ENCODE data around the gene SNX9. TPM values are rescaled to one million over a fixed set of nuclear protein-coding genes. Genes with fewer than 3 reads are reported as not detected.
"Not testable (repeated sequence)": the region's sequence is repeated elsewhere in the genome, so short reads cannot be mapped to it uniquely, and the experiment has no call there.

SNX9 gene
- total and polyA plus RNA-seq, 4 donors: 19.3 to 27.6 (median 23.3) TPM

GRCh38 chr6:157853018-157853805, 30.2 kb downstream of the SNX9 start:
- Histone ChIP-seq H3K4me1 (ENCODE audit: control insufficient read depth, insufficient read depth, low read length) (no peaks in the 10 kb centered on the region), H3K4me3 (ENCODE audit: low read depth, low read length) (no peak overlapping the region), H3K9me3 (ENCODE audit: control insufficient read depth, insufficient read depth, low read length) (peaks cover 3% of the 10 kb centered on the region), H3K36me3 (ENCODE audit: control insufficient read depth, insufficient read depth, low read length) (no peaks in the 10 kb centered on the region), H3K27ac (ENCODE audit: low read depth, low read length) (no peak overlapping the region), H3K27me3 (ENCODE audit: control insufficient read depth, insufficient read depth, low read length) (no peaks in the 10 kb centered on the region)
- DNase-seq (ENCODE audit: low read depth in 4 of 6, low spot score in 6 of 6): no peak
- WGBS (ENCODE audit: insufficient coverage): no CpG with 5 or more reads among the region's 2 CpGs

GRCh38 chr6:157853902-157854502, 31.0 kb downstream of the SNX9 start:
- DNase-seq (ENCODE audit: low read depth in 4 of 6, low spot score in 6 of 6): no peak
- no peak overlapping the region for H3K27ac ChIP-seq (ENCODE audit: low read depth, low read length)
- peaks cover 3% of the 10 kb centered on the region for H3K9me3 ChIP-seq (ENCODE audit: control insufficient read depth, insufficient read depth, low read length)
- no peaks in the 10 kb centered on the region for H3K27me3 ChIP-seq (ENCODE audit: control insufficient read depth, insufficient read depth, low read length)
- 90% methylated on average over 1 of the region's 1 CpG for WGBS (ENCODE audit: insufficient coverage)
- no peaks in the 10 kb centered on the region for H3K4me1 ChIP-seq (ENCODE audit: control insufficient read depth, insufficient read depth, low read length)
- H3K36me3 ChIP-seq (ENCODE audit: control insufficient read depth, insufficient read depth, low read length): no peaks in the 10 kb centered on the region
- no peak overlapping the region for H3K4me3 ChIP-seq (ENCODE audit: low read depth, low read length)

GRCh38 chr6:157855325-157855724, 32.3 kb downstream of the SNX9 start:
- H3K36me3 ChIP-seq (ENCODE audit: control insufficient read depth, insufficient read depth, low read length): no peaks in the 10 kb centered on the region
- H3K4me3 ChIP-seq (ENCODE audit: low read depth, low read length): no peak overlapping the region
- peaks cover 3% of the 10 kb centered on the region for H3K9me3 ChIP-seq (ENCODE audit: control insufficient read depth, insufficient read depth, low read length)
- no peaks in the 10 kb centered on the region for H3K4me1 ChIP-seq (ENCODE audit: control insufficient read depth, insufficient read depth, low read length)
- no peak overlapping the region for H3K27ac ChIP-seq (ENCODE audit: low read depth, low read length)
- no peak for DNase-seq (ENCODE audit: low read depth in 4 of 6, low spot score in 6 of 6)
- WGBS (ENCODE audit: insufficient coverage): no CpG with 5 or more reads among the region's 5 CpGs
- H3K27me3 ChIP-seq (ENCODE audit: control insufficient read depth, insufficient read depth, low read length): no peaks in the 10 kb centered on the region

- not testable (repeated sequence) for H3K9me3 ChIP-seq (ENCODE audit: control insufficient read depth, insufficient read depth, low read length); DNase-seq (ENCODE audit: low read depth in 4 of 6, low spot score in 6 of 6); H3K36me3 ChIP-seq (ENCODE audit: control insufficient read depth, insufficient read depth, low read length); H3K27me3 ChIP-seq (ENCODE audit: control insufficient read depth, insufficient read depth, low read length); H3K4me1 ChIP-seq (ENCODE audit: control insufficient read depth, insufficient read depth, low read length); H3K4me3 ChIP-seq (ENCODE audit: low read depth, low read length); H3K27ac ChIP-seq (ENCODE audit: low read depth, low read length)
- WGBS (ENCODE audit: insufficient coverage): 94% methylated on average over 5 of the region's 10 CpGs
These were observed 32.8 kb downstream of the SNX9 start for GRCh38 chr6:157855804-157856203.

- not testable (repeated sequence) for H3K4me3 ChIP-seq (ENCODE audit: low read depth, low read length); DNase-seq (ENCODE audit: low read depth in 4 of 6, low spot score in 6 of 6); H3K27me3 ChIP-seq (ENCODE audit: control insufficient read depth, insufficient read depth, low read length); H3K9me3 ChIP-seq (ENCODE audit: control insufficient read depth, insufficient read depth, low read length); H3K36me3 ChIP-seq (ENCODE audit: control insufficient read depth, insufficient read depth, low read length); H3K27ac ChIP-seq (ENCODE audit: low read depth, low read length); H3K4me1 ChIP-seq (ENCODE audit: control insufficient read depth, insufficient read depth, low read length)
- WGBS (ENCODE audit: insufficient coverage): no CpG with 5 or more reads among the region's 1 CpG
These were observed 35.6 kb downstream of the SNX9 start for GRCh38 chr6:157858664-157859063.

GRCh38 chr6:157859775-157860504, 36.9 kb downstream of the SNX9 start:
- WGBS (ENCODE audit: insufficient coverage): 83% methylated on average over 1 of the region's 7 CpGs
- no peak overlapping the region for H3K4me3 ChIP-seq (ENCODE audit: low read depth, low read length)
- H3K4me1 ChIP-seq (ENCODE audit: control insufficient read depth, insufficient read depth, low read length): no peaks in the 10 kb centered on the region
- no peaks in the 10 kb centered on the region for H3K36me3 ChIP-seq (ENCODE audit: control insufficient read depth, insufficient read depth, low read length)
- no peaks in the 10 kb centered on the region for H3K9me3 ChIP-seq (ENCODE audit: control insufficient read depth, insufficient read depth, low read length)
- no peak overlapping the region for H3K27ac ChIP-seq (ENCODE audit: low read depth, low read length)
- no peak for DNase-seq (ENCODE audit: low read depth in 4 of 6, low spot score in 6 of 6)
- H3K27me3 ChIP-seq (ENCODE audit: control insufficient read depth, insufficient read depth, low read length): no peaks in the 10 kb centered on the region

GRCh38 chr6:157860505-157860991, 37.5 kb downstream of the SNX9 start:
- Histone ChIP-seq H3K9me3 (ENCODE audit: control insufficient read depth, insufficient read depth, low read length) (no peaks in the 10 kb centered on the region), H3K27me3 (ENCODE audit: control insufficient read depth, insufficient read depth, low read length) (no peaks in the 10 kb centered on the region), H3K27ac (ENCODE audit: low read depth, low read length) (no peak overlapping the region), H3K36me3 (ENCODE audit: control insufficient read depth, insufficient read depth, low read length) (no peaks in the 10 kb centered on the region), H3K4me3 (ENCODE audit: low read depth, low read length) (no peak overlapping the region), H3K4me1 (ENCODE audit: control insufficient read depth, insufficient read depth, low read length) (peaks cover 3% of the 10 kb centered on the region)
- no CpG with 5 or more reads among the region's 4 CpGs for WGBS (ENCODE audit: insufficient coverage)
- DNase-seq (ENCODE audit: low read depth in 4 of 6, low spot score in 6 of 6): no peak

GRCh38 chr6:157861184-157861583, 38.1 kb downstream of the SNX9 start:
- whole genome bisulfite sequencing (ENCODE audit: insufficient coverage): 85% methylated on average over 2 of the region's 4 CpGs
- H3K4me1 ChIP-seq (ENCODE audit: control insufficient read depth, insufficient read depth, low read length): peaks cover 3% of the 10 kb centered on the region
- no peak overlapping the region for H3K4me3 ChIP-seq (ENCODE audit: low read depth, low read length)
- no peaks in the 10 kb centered on the region for H3K27me3 ChIP-seq (ENCODE audit: control insufficient read depth, insufficient read depth, low read length)
- H3K9me3 ChIP-seq (ENCODE audit: control insufficient read depth, insufficient read depth, low read length): no peaks in the 10 kb centered on the region
- DNase-seq (ENCODE audit: low read depth in 4 of 6, low spot score in 6 of 6): peak in 1 of 6 donors; percentile 50
- H3K36me3 ChIP-seq (ENCODE audit: control insufficient read depth, insufficient read depth, low read length): no peaks in the 10 kb centered on the region
- no peak overlapping the region for H3K27ac ChIP-seq (ENCODE audit: low read depth, low read length)

GRCh38 chr6:157861814-157862213, 38.8 kb downstream of the SNX9 start:
- 77% methylated on average over 1 of the region's 3 CpGs for WGBS (ENCODE audit: insufficient coverage)
- peaks cover 3% of the 10 kb centered on the region for H3K4me1 ChIP-seq (ENCODE audit: control insufficient read depth, insufficient read depth, low read length)
- H3K9me3 ChIP-seq (ENCODE audit: control insufficient read depth, insufficient read depth, low read length): no peaks in the 10 kb centered on the region
- no peaks in the 10 kb centered on the region for H3K27me3 ChIP-seq (ENCODE audit: control insufficient read depth, insufficient read depth, low read length)
- no peak overlapping the region for H3K4me3 ChIP-seq (ENCODE audit: low read depth, low read length)
- H3K27ac ChIP-seq (ENCODE audit: low read depth, low read length): no peak overlapping the region
- no peak for DNase-seq (ENCODE audit: low read depth in 4 of 6, low spot score in 6 of 6)
- H3K36me3 ChIP-seq (ENCODE audit: control insufficient read depth, insufficient read depth, low read length): no peaks in the 10 kb centered on the region

All from spinal cord (tissue), 10 donors.